Caki2 (cell line): ENCODE data around the gene HOXB6. TPM values are rescaled to one million over a fixed set of nuclear protein-coding genes. Genes with fewer than 3 reads are reported as not detected.

Experiments
- DNase-seq: peaks from one replicate; pipeline ENCODE4 v3.0.0-alpha.2; 2015; ENCODE audit warnings: low read depth
- in situ Hi-C: cut with HindIII; loops from 2 replicates; pipeline ENCODE4 v1.10.0; 2016; ENCODE audit warnings: low sequenced_read_pairs, low pct_unique_long_range_greater_than_20kb, mixed read lengths
- total RNA-seq: library from RNA; depleted of rRNA; stranded (reverse); fragments of >200 nt; shearing (Covaris generic); gene quantifications from 2 replicates; pipeline ENCODE4 v1.2.3, GENCODE V29; 2014; ENCODE audit warnings: low replicate concordance

HOXB6 gene
- total RNA-seq, 1 experiment from 2014 or later, result 5.4 TPM

DNA sequence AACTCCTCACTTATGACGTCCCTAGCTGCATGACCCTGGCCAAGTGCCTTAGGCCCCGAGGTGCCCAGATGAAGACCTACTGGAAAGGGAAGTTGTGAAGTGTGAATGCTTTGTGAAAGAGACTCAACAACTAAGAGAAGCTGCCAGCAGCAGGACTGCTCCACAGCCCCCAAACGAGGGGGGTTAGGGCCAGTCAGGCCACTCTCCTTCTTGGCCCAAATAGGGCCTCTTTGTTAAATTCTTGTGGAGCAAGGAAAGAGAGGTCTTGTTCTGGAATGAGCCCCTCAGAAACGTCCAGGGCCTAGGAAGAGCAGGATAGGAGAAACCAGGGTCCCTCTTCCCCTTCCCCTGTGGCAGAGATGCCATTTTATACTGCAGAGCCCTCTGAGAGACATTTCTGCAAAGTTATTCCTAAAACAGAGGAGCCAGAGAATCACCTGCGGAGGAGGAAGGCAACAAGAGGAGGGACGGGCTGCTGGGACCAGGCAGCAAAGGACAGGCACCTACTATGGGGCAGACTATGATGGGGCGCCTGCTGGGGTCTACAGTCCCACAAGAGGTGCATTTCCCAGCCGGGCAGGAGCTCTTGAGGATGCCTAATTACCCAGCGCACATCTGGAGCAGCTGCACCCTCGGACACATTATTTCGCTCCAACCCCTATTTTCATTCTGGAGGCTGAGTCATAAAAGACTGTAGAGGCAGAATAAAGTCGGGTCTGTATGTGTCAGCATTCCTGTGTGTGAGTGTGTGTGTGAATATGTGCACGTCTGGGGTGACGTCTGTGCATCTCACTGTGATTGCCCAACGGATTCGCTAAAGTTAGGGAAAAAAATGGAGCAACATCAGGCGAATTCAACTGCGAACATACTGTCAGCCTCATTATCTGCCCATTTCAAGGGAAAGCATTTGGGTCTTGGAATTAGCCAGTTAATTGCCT, 32.8 kb upstream of the HOXB6 start:
- in situ Hi-C loops, result no loop called here
- DNase-seq, result no peak

DNA sequence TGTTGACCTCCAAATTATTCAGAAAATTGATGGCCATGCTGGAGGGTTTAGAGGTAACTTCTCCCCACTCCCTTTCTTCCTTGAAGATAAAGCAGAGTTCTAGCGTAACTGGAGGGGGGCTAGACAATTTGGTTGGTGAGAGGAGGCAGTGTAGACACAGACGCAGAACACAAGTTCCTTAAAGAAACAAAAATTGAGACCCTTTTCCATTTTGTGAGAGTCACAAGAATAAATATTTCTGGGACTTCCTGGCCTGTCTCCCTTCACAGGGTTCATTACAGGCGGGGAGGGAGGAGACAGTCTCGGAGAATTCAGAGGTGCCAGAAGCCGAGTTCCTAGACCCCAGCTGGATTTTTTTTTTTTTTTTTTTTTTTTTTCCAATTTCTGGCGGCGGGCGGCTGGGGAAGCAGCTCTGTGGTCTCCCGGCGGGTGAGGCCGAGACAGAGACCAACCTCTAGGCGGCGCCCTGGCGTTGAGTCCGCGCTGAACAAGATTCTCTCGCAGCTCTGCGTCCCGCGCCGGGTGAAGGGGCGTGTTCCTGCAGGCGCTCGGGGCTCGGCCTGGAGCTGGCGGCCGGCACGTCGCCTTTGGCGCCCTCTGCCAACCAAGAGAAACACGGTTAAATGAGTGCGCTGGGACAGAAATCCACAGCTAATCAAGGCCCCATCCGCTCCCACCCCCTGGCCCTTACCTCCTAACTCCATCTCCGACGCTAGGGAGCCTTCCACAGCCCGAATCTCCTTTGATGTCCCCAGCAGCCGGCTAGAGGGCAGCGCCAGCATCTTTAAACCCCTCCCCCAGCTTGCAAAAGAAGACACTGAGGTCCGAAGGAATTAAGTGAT, 31.6 kb upstream of the HOXB6 start:
- in situ Hi-C loops, result no loop called here
- DNase-seq, result peak; percentile 74

DNA sequence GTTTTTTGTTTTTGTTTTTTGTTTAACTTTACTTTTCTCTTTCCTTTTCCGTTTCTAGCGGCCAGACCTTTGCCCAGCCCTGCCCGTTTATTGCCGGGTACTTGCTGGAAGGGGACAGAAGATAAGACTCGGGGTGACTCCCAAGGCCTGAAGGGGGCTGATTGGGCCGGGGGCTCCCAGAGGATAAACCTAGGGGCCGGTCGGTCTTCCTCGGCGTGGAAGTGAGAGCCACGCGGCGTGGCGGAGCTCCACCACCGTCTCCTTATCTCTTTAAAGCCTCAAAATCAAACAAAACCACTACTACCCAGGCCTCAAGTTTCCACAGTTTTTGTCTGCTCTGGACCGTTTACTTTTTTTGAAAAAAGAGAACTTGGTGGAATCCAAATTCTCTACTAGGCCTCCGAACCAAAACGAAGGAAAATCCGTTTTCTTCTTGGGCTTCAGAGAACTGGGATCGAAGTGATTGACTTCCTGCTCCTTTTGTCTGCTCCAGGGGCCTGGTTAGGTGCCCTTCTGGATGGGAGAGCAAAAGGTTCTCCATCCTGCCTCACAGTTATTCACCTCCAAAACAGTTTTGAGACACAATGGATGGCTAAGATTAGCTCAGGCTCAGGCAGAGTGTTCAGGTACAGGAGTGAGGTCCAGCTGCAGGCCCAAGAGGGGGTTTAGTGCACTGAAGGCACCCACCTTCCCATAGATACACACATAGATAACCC, 29.9 kb upstream of the HOXB6 start:
- no peak for DNase-seq
- in situ Hi-C loops, result no loop called here

GRCh38 chr17:48633266-48633677, 28.5 kb upstream of the HOXB6 start:
- in situ Hi-C loops, result no loop called here
- DNase-seq, result no peak

DNA sequence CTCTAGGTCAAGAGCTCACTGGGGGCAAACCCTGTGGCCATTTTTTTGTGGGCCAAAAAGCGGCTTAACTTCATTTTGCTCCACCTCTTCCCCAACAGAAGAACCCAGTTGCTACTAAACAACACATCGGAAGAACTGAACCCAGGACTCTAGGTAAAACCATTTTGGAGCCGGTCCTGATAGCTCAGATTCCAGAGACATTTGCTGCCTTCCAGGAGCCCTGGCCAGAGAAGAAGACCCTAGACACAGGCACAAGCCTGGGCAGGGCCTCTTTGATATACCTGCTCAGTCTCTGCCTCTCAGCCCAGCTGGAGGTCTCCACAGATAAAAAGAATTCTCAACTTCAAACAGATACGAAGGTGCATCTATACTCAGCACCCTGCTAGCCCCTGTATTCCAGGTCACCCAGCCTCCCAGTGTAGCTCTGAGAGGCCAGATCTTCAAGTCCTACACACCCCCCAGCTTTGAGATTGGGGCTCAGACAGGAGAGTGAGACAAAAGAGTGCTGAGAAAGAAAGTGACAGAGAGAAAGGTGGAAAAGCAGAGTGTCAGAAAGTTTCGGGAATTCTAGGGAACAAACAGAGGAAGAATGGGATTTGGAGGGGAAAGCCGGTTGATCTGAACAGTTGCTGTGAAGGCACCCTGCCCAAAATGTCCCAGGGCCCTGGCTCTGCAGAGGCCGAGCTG, 27.9 kb upstream of the HOXB6 start:
- DNase-seq, result no peak
- in situ Hi-C loops, result no loop called here

GRCh38 chr17:48631693-48632578, 27.1 kb upstream of the HOXB6 start:
- in situ Hi-C loops, result no loop called here
- DNase-seq, result no peak

DNA sequence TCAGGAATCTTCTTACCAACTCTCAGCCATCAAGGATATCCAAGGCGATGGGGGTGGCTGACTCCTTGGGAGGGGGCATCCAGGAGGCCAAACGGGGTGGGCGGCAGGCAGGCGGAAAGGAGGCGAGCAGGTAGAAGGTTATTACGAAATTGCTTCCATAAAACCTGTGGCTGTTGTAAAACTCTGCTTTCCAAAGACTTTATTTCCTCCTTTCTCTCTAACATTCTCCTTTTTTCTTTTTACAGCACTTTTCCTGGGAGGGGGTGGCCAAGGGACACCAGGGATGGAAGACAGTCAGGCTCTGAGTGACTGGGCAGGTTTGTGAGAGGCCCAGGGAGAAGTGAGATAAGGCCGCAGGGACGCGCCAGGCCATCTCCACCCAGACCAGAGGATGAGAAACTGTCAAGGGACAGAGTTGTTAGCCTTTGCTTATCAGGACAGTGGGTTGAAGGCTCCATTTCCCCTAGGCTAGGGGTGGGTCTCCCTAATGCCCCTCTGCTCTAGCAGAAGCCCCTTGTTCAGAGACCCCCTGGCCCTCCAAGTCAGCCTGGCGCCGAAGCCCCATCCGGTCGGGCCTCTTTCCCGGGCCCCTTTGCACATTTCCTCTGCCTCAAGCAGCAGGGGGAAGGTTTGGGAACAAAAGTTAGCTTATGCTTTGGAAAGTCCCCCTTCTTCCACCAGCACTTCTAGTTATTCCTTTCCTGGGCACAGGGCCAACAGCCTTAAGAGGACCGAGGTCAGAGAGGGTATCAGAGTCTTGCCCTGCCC, 26.3 kb upstream of the HOXB6 start:
- no peak for DNase-seq
- in situ Hi-C loops, result no loop called here

DNA sequence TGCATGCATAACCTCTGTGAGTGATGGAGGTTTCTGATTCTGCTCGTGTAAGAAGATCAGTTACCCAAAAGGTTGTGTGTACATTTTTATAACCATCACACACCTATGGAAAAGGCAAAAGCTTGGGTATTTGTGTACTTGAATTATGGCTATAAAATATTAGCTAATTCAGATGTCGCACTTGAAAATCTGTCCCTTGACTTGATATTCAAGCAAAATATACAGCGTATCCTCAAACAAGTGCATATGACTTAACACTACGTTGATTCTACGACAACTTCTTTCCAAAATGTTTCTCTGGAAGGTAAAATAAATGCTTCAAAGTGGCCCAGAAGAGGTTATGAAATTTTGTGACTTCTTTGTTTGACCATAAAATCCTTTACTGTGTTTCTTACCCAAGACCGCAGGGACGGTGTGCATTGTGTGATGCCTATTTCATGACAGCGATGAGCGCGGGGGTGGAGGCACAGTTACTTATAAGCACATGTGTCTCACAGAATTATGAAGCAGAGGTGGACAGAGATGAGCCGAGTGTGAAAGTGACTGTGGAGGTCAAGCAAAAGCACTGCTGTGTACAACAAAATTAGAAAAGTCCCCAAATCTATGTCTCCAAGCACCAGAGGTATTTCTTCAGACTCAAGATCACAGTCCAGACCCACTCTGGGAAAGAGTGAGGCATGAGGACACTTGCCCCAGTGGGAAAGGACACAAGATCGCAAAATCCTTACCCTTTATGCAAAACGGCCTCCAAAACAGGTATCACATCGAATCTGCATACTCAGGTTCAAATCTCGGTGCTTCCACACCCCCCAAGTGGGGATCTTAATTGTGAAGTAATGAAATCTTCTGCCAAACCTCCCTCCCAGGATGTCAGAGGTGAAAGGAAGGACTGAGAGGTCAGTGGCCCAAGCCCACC, 25.5 kb upstream of the HOXB6 start:
- in situ Hi-C loops, result no loop called here
- no peak for DNase-seq

GRCh38 chr17:48629411-48629759, 24.6 kb upstream of the HOXB6 start:
- DNase-seq, result no peak
- in situ Hi-C loops, result no loop called here

GRCh38 chr17:48628649-48629410, 24.0 kb upstream of the HOXB6 start:
- no peak for DNase-seq
- in situ Hi-C loops, result no loop called here

- in situ Hi-C loops, result no loop called here
- DNase-seq, result no peak
Measured at GRCh38 chr17:48627623-48628521, 23.1 kb upstream of the HOXB6 start.

- no peak for DNase-seq
- in situ Hi-C loops, result no loop called here
Measured at GRCh38 chr17:48627118-48627597, 22.4 kb upstream of the HOXB6 start.

- in situ Hi-C loops, result no loop called here
- peak; percentile 64 for DNase-seq
Measured at GRCh38 chr17:48626245-48627117, 21.7 kb upstream of the HOXB6 start, which contains the start of gene HOXB9. TSS of gene HOXB9 (minus strand) at chr17:48626358. CDS start at chr17:48626269, 89 bp downstream.
